Natural killer cell treated with Interleukin-12 subunit alpha and Interleukin-12 subunit beta and Interleukin-15 and Interleukin-18, amount 100 ng/mL, for 72 hours (primary cell): ENCODE measurements around the gene KRT7. TPM values are rescaled to one million over a fixed set of nuclear protein-coding genes. Genes with fewer than 3 reads are reported as not detected.

Experiments
- ATAC-seq, 2 donors: fragments of 150-1000 bp; cut with Tn5 transposase in 1 of 2; sonication (Bioruptor Pico), chemical (Tn5 transposase) in 1 of 2; 2 replicates each; pipeline ENCODE4 v1.10.0; 2021
- DNase-seq: peaks from one replicate; pipeline ENCODE4 v3.0.0; 2022; ENCODE audit warnings: low spot score
- H3K27ac Mint-ChIP-seq, 2 donors: 1 replicate in 1 of 2; 2 replicates in 1 of 2; pipeline ENCODE4 v1.8.0; 2022; ENCODE audit warnings: mixed read lengths in 2 of 2, mild to moderate bottlenecking in 1 of 2, moderate library complexity in 1 of 2
- H3K27me3 Mint-ChIP-seq, 2 donors: 1 replicate in 1 of 2; 2 replicates in 1 of 2; pipeline ENCODE4 v1.8.0; 2022; ENCODE audit warnings: mixed read lengths in 2 of 2
- H3K36me3 Mint-ChIP-seq: one replicate; pipeline ENCODE4 v1.8.0; 2022; ENCODE audit warnings: mixed read lengths
- H3K4me1 Mint-ChIP-seq, 2 donors: 1 replicate in 1 of 2; 2 replicates in 1 of 2; pipeline ENCODE4 v1.8.0; 2022; ENCODE audit warnings: low read depth in 2 of 2, mixed read lengths in 2 of 2, mild to moderate bottlenecking in 1 of 2
- H3K4me3 Mint-ChIP-seq: one replicate; pipeline ENCODE4 v1.8.0; 2022; ENCODE audit warnings: mixed read lengths
- H3K9me3 Mint-ChIP-seq: 2 replicates; pipeline ENCODE4 v1.8.0; 2022; ENCODE audit warnings: mixed read lengths
- total RNA-seq, 2 donors: library from RNA; stranded (reverse); gene quantifications; one replicate each; pipeline ENCODE4 v1.2.3, GENCODE V29; 2022

KRT7 gene
- total RNA-seq, 2 donors from 2014 or later = 2.6 to 6.1 TPM

- no peak overlapping the region for H3K27ac Mint-ChIP-seq
- no peaks in the 10 kb centered on the region for H3K9me3 Mint-ChIP-seq
- ATAC-seq (no peak), DNase-seq (no peak)
- H3K27me3 Mint-ChIP-seq = peaks cover 26 to 32% of the 10 kb centered on the region in 2 donors
- H3K4me1 Mint-ChIP-seq = peaks cover 8 to 13% of the 10 kb centered on the region in 2 donors
- no peak overlapping the region for H3K4me3 Mint-ChIP-seq
- H3K36me3 Mint-ChIP-seq = no peaks in the 10 kb centered on the region
Observed at GRCh38 chr12:52262286-52262685, 29.2 kb downstream of the KRT7 start.

- H3K4me1 Mint-ChIP-seq = peaks cover 8 to 13% of the 10 kb centered on the region in 2 donors
- no peak for ATAC-seq
- no peaks in the 10 kb centered on the region for H3K9me3 Mint-ChIP-seq
- H3K36me3 Mint-ChIP-seq = no peaks in the 10 kb centered on the region
- H3K4me3 Mint-ChIP-seq = no peak overlapping the region
- H3K27me3 Mint-ChIP-seq = peaks cover 24 to 30% of the 10 kb centered on the region in 2 donors
- no peak for DNase-seq
- H3K27ac Mint-ChIP-seq = no peak overlapping the region
Observed at GRCh38 chr12:52263761-52264434, 30.9 kb downstream of the KRT7 start.

- Mint-ChIP-seq H3K4me1 (peaks cover 8 to 13% of the 10 kb centered on the region in 2 donors), H3K36me3 (no peaks in the 10 kb centered on the region), H3K27ac (no peak overlapping the region), H3K4me3 (no peak overlapping the region), H3K9me3 (no peaks in the 10 kb centered on the region), H3K27me3 (peaks cover 19 to 26% of the 10 kb centered on the region in 2 donors)
- no peak for DNase-seq
- no peak for ATAC-seq
Observed at GRCh38 chr12:52264435-52264825, 31.4 kb downstream of the KRT7 start.

- no peak overlapping the region for H3K4me3 Mint-ChIP-seq
- H3K27ac Mint-ChIP-seq = no peak overlapping the region
- peaks cover 3 to 4% of the 10 kb centered on the region in 2 donors for H3K4me1 Mint-ChIP-seq
- no peak for DNase-seq
- peak in 1 of 2 donors; percentile 17 for ATAC-seq
- H3K9me3 Mint-ChIP-seq = no peaks in the 10 kb centered on the region
- H3K27me3 Mint-ChIP-seq = peaks cover 6 to 24% of the 10 kb centered on the region in 2 donors
- H3K36me3 Mint-ChIP-seq = no peaks in the 10 kb centered on the region
Observed at GRCh38 chr12:52266514-52266913, 33.5 kb downstream of the KRT7 start.

GRCh38 chr12:52267266-52267665, 34.2 kb downstream of the KRT7 start:
- Mint-ChIP-seq H3K27ac (no peak overlapping the region), H3K27me3 (peaks cover 6 to 24% of the 10 kb centered on the region in 2 donors), H3K36me3 (no peaks in the 10 kb centered on the region), H3K4me3 (no peak overlapping the region), H3K4me1 (peaks cover 3 to 4% of the 10 kb centered on the region in 2 donors), H3K9me3 (no peaks in the 10 kb centered on the region)
- no peak for DNase-seq
- ATAC-seq = no peak

GRCh38 chr12:52267699-52268098, 34.7 kb downstream of the KRT7 start:
- H3K9me3 Mint-ChIP-seq = no peaks in the 10 kb centered on the region
- H3K27me3 Mint-ChIP-seq = peaks cover 6 to 24% of the 10 kb centered on the region in 2 donors
- peaks cover 3 to 4% of the 10 kb centered on the region in 2 donors for H3K4me1 Mint-ChIP-seq
- no peak overlapping the region for H3K4me3 Mint-ChIP-seq
- H3K27ac Mint-ChIP-seq = no peak overlapping the region
- H3K36me3 Mint-ChIP-seq = no peaks in the 10 kb centered on the region
- no peak for DNase-seq
- no peak for ATAC-seq

GRCh38 chr12:52268212-52268611, 35.2 kb downstream of the KRT7 start:
- H3K27me3 Mint-ChIP-seq = peaks cover 6 to 29% of the 10 kb centered on the region in 2 donors
- DNase-seq = no peak
- H3K27ac Mint-ChIP-seq = no peak overlapping the region
- H3K4me3 Mint-ChIP-seq = no peak overlapping the region
- no peaks in the 10 kb centered on the region for H3K9me3 Mint-ChIP-seq
- ATAC-seq = no peak
- no peaks in the 10 kb centered on the region for H3K36me3 Mint-ChIP-seq
- H3K4me1 Mint-ChIP-seq = peaks cover 3 to 4% of the 10 kb centered on the region in 2 donors

- no peaks in the 10 kb centered on the region for H3K9me3 Mint-ChIP-seq
- no peaks in the 10 kb centered on the region for H3K36me3 Mint-ChIP-seq
- H3K4me3 Mint-ChIP-seq = no peak overlapping the region
- ATAC-seq (no peak), DNase-seq (no peak)
- peaks cover 14 to 32% of the 10 kb centered on the region in 2 donors for H3K27me3 Mint-ChIP-seq
- H3K27ac Mint-ChIP-seq = no peak overlapping the region
- peaks cover 3 to 4% of the 10 kb centered on the region in 2 donors for H3K4me1 Mint-ChIP-seq
Observed at GRCh38 chr12:52270541-52271070, 37.6 kb downstream of the KRT7 start.

GRCh38 chr12:52271158-52271557, 38.1 kb downstream of the KRT7 start:
- Mint-ChIP-seq H3K4me1 (peaks cover 3 to 4% of the 10 kb centered on the region in 2 donors), H3K27me3 (peaks cover 14 to 32% of the 10 kb centered on the region in 2 donors), H3K36me3 (no peaks in the 10 kb centered on the region), H3K4me3 (no peak overlapping the region), H3K9me3 (no peaks in the 10 kb centered on the region), H3K27ac (no peak overlapping the region)
- DNase-seq (no peak), ATAC-seq (no peak)

GRCh38 chr12:52274521-52275120, 41.6 kb downstream of the KRT7 start, which contains the start of gene KRT86:
KRT86 (plus strand) TSS chr12:52274645; CDS start chr12:52301917, 27,272 bp downstream.
- Mint-ChIP-seq H3K36me3 (no peaks in the 10 kb centered on the region), H3K27me3 (peaks cover 24 to 32% of the 10 kb centered on the region in 2 donors), H3K4me1 (peaks cover 8 to 10% of the 10 kb centered on the region in 2 donors), H3K4me3 (no peak within 1 kb of the TSS), H3K27ac (no peak within 1 kb of the TSS), H3K9me3 (no peaks in the 10 kb centered on the region)
- no peak for ATAC-seq
- DNase-seq = no peak

GRCh38 chr12:52275686-52276085, 42.6 kb downstream of the KRT7 start:
- ATAC-seq (no peak), DNase-seq (no peak)
- Mint-ChIP-seq H3K27me3 (peaks cover 30 to 32% of the 10 kb centered on the region in 2 donors), H3K27ac (no peak overlapping the region), H3K36me3 (no peaks in the 10 kb centered on the region), H3K4me1 (peaks cover 10 to 13% of the 10 kb centered on the region in 2 donors), H3K9me3 (no peaks in the 10 kb centered on the region), H3K4me3 (no peak overlapping the region)

- Mint-ChIP-seq H3K27me3 (peaks cover 17 to 23% of the 10 kb centered on the region in 2 donors), H3K27ac (no peak overlapping the region), H3K36me3 (no peaks in the 10 kb centered on the region), H3K4me1 (peaks cover 6 to 10% of the 10 kb centered on the region in 2 donors), H3K4me3 (no peak overlapping the region), H3K9me3 (no peaks in the 10 kb centered on the region)
- ATAC-seq (no peak), DNase-seq (no peak)
Observed at GRCh38 chr12:52277486-52278245, 44.6 kb downstream of the KRT7 start.

GRCh38 chr12:52278575-52279421, 45.8 kb downstream of the KRT7 start:
- peaks cover 6 to 10% of the 10 kb centered on the region in 2 donors for H3K4me1 Mint-ChIP-seq
- DNase-seq (peak; percentile 82), ATAC-seq (peak; percentile 90 to 94)
- no peak overlapping the region for H3K27ac Mint-ChIP-seq
- no peak overlapping the region for H3K4me3 Mint-ChIP-seq
- peaks cover 8 to 23% of the 10 kb centered on the region in 2 donors for H3K27me3 Mint-ChIP-seq
- H3K9me3 Mint-ChIP-seq = no peaks in the 10 kb centered on the region
- no peaks in the 10 kb centered on the region for H3K36me3 Mint-ChIP-seq
